Astrocyte (in vitro differentiated cells and primary cell): Measurements from ENCODE around the gene CCL21. TPM values are rescaled to one million over a fixed set of nuclear protein-coding genes. Genes with fewer than 3 reads are reported as not detected.

Experiments
- DNase-seq: peaks from one replicate; pipeline ENCODE4 v3.0.0-alpha.2; 2010; ENCODE audit warnings: low read depth
- FAIRE-seq: peaks from 2 replicates; lab custom pipeline; 2011; peaks lifted over from hg19 to GRCh38; lab: Jason Lieb, UNC
- H2AFZ ChIP-seq: 2 replicates; pipeline ENCODE4 v1.6.0; 2012; ENCODE audit warnings: low read depth, low read length, inconsistent platforms
- H3K27ac ChIP-seq: 2 replicates; pipeline ENCODE4 v1.5.1; 2011; ENCODE audit warnings: low read depth, low read length, inconsistent platforms
- H3K27me3 ChIP-seq: 2 replicates; pipeline ENCODE4 v1.6.0; 2011; ENCODE audit warnings: low read length, inconsistent platforms; ENCODE audit not compliant: insufficient read depth
- H3K36me3 ChIP-seq: 2 replicates; pipeline ENCODE4 v1.5.1; 2011; ENCODE audit warnings: low read length, inconsistent platforms; ENCODE audit not compliant: insufficient read depth
- H3K4me1 ChIP-seq: 2 replicates; pipeline ENCODE4 v1.5.1; 2011; ENCODE audit warnings: low read length, inconsistent platforms; ENCODE audit not compliant: insufficient read depth
- H3K4me2 ChIP-seq: 2 replicates; pipeline ENCODE4 v1.6.0; 2012; ENCODE audit warnings: low read length, inconsistent platforms
- H3K4me3 ChIP-seq: 2 replicates; pipeline ENCODE4 v1.5.1; 2011; ENCODE audit warnings: low read depth, mild to moderate bottlenecking, low read length, inconsistent platforms; ENCODE audit not compliant: insufficient read depth
- H3K79me2 ChIP-seq: 2 replicates; pipeline ENCODE4 v1.6.0; 2012; ENCODE audit warnings: mild to moderate bottlenecking, low read length, inconsistent platforms; ENCODE audit not compliant: insufficient read depth
- H3K9ac ChIP-seq: 2 replicates; pipeline ENCODE4 v1.6.0; 2012; ENCODE audit warnings: mild to moderate bottlenecking, low read length, inconsistent platforms
- H3K9me3 ChIP-seq: 2 replicates; pipeline ENCODE4 v1.5.1; 2012; ENCODE audit warnings: low read depth, mild to moderate bottlenecking, low read length, inconsistent platforms; ENCODE audit not compliant: insufficient read depth
- H4K20me1 ChIP-seq: 2 replicates; pipeline ENCODE4 v1.6.0; 2012; ENCODE audit warnings: low read length, inconsistent platforms; ENCODE audit not compliant: insufficient read depth
- H3K27ac Mint-ChIP-seq: one replicate; pipeline ENCODE4 v1.8.0; 2021; ENCODE audit warnings: mild to moderate bottlenecking, mixed read lengths; ENCODE audit not compliant: unreplicated experiment
- H3K27me3 Mint-ChIP-seq: one replicate; pipeline ENCODE4 v1.8.0; 2021; ENCODE audit warnings: low read depth, mixed read lengths; ENCODE audit not compliant: unreplicated experiment
- H3K36me3 Mint-ChIP-seq: one replicate; pipeline ENCODE4 v1.8.0; 2021; ENCODE audit warnings: low read depth, mixed read lengths; ENCODE audit not compliant: unreplicated experiment
- H3K4me1 Mint-ChIP-seq: one replicate; pipeline ENCODE4 v1.8.0; 2021; ENCODE audit warnings: low read depth, mixed read lengths; ENCODE audit not compliant: unreplicated experiment
- H3K4me3 Mint-ChIP-seq: one replicate; pipeline ENCODE4 v1.8.0; 2021; ENCODE audit warnings: mild to moderate bottlenecking, moderate library complexity, mixed read lengths; ENCODE audit not compliant: unreplicated experiment
- H3K9me3 Mint-ChIP-seq: one replicate; pipeline ENCODE4 v1.8.0; 2021; ENCODE audit warnings: mild to moderate bottlenecking, mixed read lengths; ENCODE audit not compliant: unreplicated experiment
- EZH2 ChIP-seq: IDR thresholded peaks from 2 replicates; pipeline ENCODE4 v1.6.1; 2012; ENCODE audit warnings: mild to moderate bottlenecking, low read length, inconsistent platforms; ENCODE audit not compliant: insufficient read depth
- total RNA-seq: library from RNA; stranded (reverse); gene quantifications from 2 replicates; pipeline ENCODE4 v1.2.1, GENCODE V29; 2021
- TF ChIP-seq, protein P1 (sequence below): IDR thresholded peaks from 2 replicates; pipeline ENCODE4 v1.5.1; 2011; ENCODE audit warnings: low read depth, mild to moderate bottlenecking, inconsistent platforms, low read length, moderate library complexity; ENCODE audit not compliant: insufficient read depth

CCL21 gene
- total RNA-seq, 1 donor from 2014 or later, result not detected

- no peak overlapping the region for H3K4me3 Mint-ChIP-seq
- H3K36me3 ChIP-seq, result no peaks in the 10 kb centered on the region
- no peak for FAIRE-seq
- DNase-seq, result no peak
- no peaks in the 10 kb centered on the region for H3K79me2 ChIP-seq
- H3K27ac Mint-ChIP-seq, result no peak overlapping the region
- no peaks in the 10 kb centered on the region for H3K9me3 Mint-ChIP-seq
- H3K27me3 ChIP-seq, result no peaks in the 10 kb centered on the region
- TF ChIP-seq, protein P1, sequence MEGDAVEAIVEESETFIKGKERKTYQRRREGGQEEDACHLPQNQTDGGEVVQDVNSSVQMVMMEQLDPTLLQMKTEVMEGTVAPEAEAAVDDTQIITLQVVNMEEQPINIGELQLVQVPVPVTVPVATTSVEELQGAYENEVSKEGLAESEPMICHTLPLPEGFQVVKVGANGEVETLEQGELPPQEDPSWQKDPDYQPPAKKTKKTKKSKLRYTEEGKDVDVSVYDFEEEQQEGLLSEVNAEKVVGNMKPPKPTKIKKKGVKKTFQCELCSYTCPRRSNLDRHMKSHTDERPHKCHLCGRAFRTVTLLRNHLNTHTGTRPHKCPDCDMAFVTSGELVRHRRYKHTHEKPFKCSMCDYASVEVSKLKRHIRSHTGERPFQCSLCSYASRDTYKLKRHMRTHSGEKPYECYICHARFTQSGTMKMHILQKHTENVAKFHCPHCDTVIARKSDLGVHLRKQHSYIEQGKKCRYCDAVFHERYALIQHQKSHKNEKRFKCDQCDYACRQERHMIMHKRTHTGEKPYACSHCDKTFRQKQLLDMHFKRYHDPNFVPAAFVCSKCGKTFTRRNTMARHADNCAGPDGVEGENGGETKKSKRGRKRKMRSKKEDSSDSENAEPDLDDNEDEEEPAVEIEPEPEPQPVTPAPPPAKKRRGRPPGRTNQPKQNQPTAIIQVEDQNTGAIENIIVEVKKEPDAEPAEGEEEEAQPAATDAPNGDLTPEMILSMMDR, result no peak
- TF ChIP-seq EZH2, result no peak
- no peaks in the 10 kb centered on the region for H3K9me3 ChIP-seq
- no peak overlapping the region for H3K9ac ChIP-seq
- H3K4me2 ChIP-seq, result no peak overlapping the region
- peaks cover 2% of the 10 kb centered on the region for H3K4me1 Mint-ChIP-seq
- H3K4me3 ChIP-seq, result no peak overlapping the region
- no peak overlapping the region for H3K27ac ChIP-seq
- peaks cover 20% of the 10 kb centered on the region for H3K27me3 Mint-ChIP-seq
- no peak overlapping the region for H2AFZ ChIP-seq
- H3K4me1 ChIP-seq, result no peaks in the 10 kb centered on the region
- H3K36me3 Mint-ChIP-seq, result no peaks in the 10 kb centered on the region
- no peaks in the 10 kb centered on the region for H4K20me1 ChIP-seq
Observed at GRCh38 chr9:34707130-34707529, 2.8 kb downstream of the CCL21 start.

- Histone ChIP-seq H3K4me1 (no peaks in the 10 kb centered on the region), H3K27me3 (peaks cover 23% of the 10 kb centered on the region), H4K20me1 (no peaks in the 10 kb centered on the region), H3K9ac (peak overlapping the region; percentile 67), H3K4me3 (peak overlapping the region; percentile 68), H3K36me3 (no peaks in the 10 kb centered on the region), H3K79me2 (no peaks in the 10 kb centered on the region), H3K4me2 (peak overlapping the region; percentile 99), H2AFZ (peak overlapping the region; percentile 87), H3K9me3 (no peaks in the 10 kb centered on the region), H3K27ac (no peak overlapping the region)
- no peaks in the 10 kb centered on the region for H3K4me1 Mint-ChIP-seq
- H3K9me3 Mint-ChIP-seq, result peaks cover 2% of the 10 kb centered on the region
- DNase-seq (peak; percentile 47), FAIRE-seq (peak; percentile 39)
- peak overlapping the region; percentile 79 for H3K4me3 Mint-ChIP-seq
- no peaks in the 10 kb centered on the region for H3K36me3 Mint-ChIP-seq
- H3K27ac Mint-ChIP-seq, result no peak overlapping the region
- H3K27me3 Mint-ChIP-seq, result peaks cover 45% of the 10 kb centered on the region
- TF ChIP-seq EZH2, result no peak
- TF ChIP-seq, protein P1, result peak; percentile 97
Observed at GRCh38 chr9:34701769-34702736, 7.9 kb downstream of the CCL21 start.
